ENCODE data around the gene SCNN1B.

The SCNN1B gene

DNA sequence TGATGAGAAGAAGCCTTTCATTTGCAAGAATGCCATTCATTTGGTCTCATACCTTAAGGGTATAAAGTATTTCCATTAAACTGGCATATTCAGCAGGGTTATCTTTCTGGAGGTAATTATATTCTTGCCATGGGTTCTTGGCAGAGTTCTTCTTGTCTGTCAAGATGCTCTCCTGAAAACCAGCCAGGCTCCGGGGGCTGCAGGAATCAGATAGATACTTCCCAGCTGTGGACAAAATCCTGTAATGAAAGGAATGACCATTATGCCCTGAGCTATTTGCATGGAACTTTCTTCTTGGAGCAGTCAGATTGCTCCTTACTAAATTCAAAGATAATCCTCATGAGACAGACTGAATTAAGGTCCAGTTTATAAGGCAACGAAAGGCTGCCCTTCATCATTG is 103.9 kb downstream of the SCNN1B start:
- FAIRE-seq (no peak), DNase-seq (ENCODE audit: insufficient read length) (no peak)

DNA sequence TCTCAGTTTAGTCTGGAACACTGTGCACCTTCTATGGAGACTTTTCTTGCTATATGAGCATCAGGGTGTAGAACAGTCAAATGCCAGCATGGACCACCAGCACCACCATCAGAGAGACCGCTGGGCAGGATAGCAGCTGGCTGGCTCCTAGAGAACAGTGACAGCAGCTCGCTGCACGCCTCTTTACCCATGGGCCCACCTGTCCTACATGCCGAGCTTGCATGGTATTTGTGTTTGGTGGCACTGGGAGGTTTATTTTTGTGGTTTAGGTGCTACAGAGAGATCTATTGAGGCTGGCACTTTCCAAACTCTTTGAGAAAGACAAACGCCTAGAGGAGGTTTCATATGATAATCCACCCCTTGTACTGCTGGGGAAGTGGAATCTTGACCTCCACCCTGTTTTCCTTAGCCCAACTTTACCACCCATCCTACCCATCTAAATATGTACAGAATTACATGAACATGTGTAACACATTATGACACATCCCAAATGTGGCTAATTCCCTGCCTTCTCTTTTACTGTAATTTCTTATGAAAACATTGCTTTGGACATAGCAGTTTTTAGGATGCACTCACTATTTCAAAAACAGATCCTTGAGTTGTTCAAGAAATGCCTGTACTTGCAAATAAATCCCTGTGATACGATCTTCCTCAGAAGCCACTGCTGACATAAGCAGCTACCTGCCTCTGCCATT is 104.6 kb downstream of the SCNN1B start:
- TF ChIP-seq POLR2AphosphoS5 (IDR thresholded peaks at IDR 0.05; ENCODE audit: low read depth, low read length) (no peak), POLR2A (IDR thresholded peaks at IDR 0.05; ENCODE audit: low read depth, low read length) (no peak), TAF1 (IDR thresholded peaks at IDR 0.05; ENCODE audit: borderline replicate concordance, low read depth, low read length) (no peak)
- DNase-seq (ENCODE audit: insufficient read length) (no peak), FAIRE-seq (no peak)

More for the DNA sequence above, 103.9 kb downstream of the SCNN1B start:
- TF ChIP-seq TAF1 (IDR thresholded peaks at IDR 0.05; ENCODE audit: borderline replicate concordance, low read depth, low read length) (no peak), POLR2A (IDR thresholded peaks at IDR 0.05; ENCODE audit: low read depth, low read length) (no peak), POLR2AphosphoS5 (IDR thresholded peaks at IDR 0.05; ENCODE audit: low read depth, low read length) (no peak)

DNA sequence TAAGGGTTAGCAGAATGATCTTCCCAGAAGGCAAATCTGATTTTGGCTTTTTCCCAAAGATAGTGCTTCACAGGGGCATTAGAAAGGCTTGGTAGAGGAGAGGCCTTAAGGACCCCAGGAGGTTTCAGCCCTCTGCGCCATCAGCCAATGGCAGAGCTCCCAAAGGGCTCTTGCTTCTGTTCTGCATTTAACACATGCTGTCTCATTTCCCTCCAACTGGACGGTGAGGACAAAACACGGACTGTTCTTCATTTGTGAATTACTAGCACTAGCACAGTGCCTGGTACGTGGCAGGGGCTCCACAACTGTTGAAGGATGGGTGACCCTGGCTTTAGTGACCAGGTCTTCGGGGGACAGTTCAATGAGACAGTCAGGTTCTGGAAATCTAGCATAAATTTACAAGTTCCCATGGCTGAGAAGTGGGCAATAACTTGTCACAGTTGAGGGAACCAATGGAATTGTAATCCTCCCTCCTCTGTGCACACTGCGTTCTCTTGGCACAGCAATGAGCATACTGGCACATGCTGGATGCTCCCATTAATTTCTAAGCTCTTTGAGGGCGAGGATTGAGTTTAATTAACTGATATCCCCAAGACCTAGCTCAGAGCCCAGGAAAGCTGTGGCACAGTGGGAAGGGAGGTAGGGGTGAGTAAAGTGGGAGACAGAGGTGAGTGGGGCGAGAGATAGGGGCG is 105.5 kb downstream of the SCNN1B start:
- TF ChIP-seq POLR2AphosphoS5 (IDR thresholded peaks at IDR 0.05; ENCODE audit: low read depth, low read length) = no peak
- TF ChIP-seq POLR2A (IDR thresholded peaks at IDR 0.05; ENCODE audit: low read depth, low read length) = no peak
- no peak for TF ChIP-seq TAF1 (IDR thresholded peaks at IDR 0.05; ENCODE audit: borderline replicate concordance, low read depth, low read length)
- FAIRE-seq = no peak
- DNase-seq (ENCODE audit: insufficient read length) = no peak

DNA sequence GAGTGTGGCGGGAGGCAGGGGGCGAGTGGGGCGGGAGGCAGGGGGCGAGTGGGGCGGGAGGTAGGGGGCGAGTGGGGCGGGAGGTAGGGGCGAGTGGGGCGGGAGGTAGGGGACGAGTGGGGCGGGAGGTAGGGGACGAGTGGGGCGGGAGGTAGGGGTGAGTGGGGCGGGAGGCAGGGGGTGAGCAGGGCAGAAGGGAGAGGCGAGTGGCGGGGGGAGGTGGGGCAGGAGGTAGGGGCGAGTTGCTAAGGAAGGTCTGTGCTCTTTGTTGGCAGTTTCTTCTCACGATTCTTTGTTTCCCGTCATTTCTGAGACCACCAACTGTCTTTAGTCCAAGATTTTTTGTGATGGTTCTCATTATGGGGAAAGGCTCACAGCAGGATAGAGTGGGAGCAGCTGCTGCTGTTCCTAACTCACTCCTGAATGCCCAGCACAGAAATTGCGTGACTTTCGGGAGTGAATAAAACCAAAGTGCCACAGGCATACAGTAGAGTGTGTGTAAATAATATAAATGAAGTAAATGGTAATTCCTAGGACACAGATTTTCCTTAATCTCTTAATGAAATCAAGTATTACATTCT is 106.2 kb downstream of the SCNN1B start:
- no peak for DNase-seq (ENCODE audit: insufficient read length)
- FAIRE-seq = no peak
- no peak for TF ChIP-seq POLR2AphosphoS5 (IDR thresholded peaks at IDR 0.05; ENCODE audit: low read depth, low read length)
- TF ChIP-seq POLR2A (IDR thresholded peaks at IDR 0.05; ENCODE audit: low read depth, low read length) = no peak
- TF ChIP-seq TAF1 (IDR thresholded peaks at IDR 0.05; ENCODE audit: borderline replicate concordance, low read depth, low read length) = no peak

DNA sequence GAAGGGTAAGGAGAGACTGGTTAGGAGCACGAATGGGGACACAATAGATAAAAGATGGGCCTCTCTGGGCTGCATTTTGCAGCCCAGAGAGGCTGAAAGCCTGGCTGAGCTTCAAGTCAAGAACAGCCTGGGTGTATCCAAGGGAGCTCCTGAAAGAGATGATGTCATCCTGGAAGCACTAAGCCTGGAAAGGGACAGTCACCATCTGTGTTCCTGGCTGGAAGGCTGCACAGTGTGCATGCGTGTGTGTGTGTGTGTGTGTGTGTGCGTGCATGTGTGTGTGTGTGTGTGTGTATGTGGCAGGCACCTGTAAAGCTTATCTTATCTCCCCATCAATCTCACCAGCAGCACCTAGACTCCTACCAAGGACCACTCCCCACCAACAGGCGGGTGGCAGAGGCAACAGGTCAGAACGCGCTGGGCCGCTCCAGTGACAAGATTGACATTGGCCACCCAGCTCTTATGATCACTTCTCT is 106.8 kb downstream of the SCNN1B start:
- FAIRE-seq (no peak), DNase-seq (ENCODE audit: insufficient read length) (no peak)
- TF ChIP-seq POLR2A (IDR thresholded peaks at IDR 0.05; ENCODE audit: low read depth, low read length) = no peak
- TF ChIP-seq POLR2AphosphoS5 (IDR thresholded peaks at IDR 0.05; ENCODE audit: low read depth, low read length) = no peak
- TF ChIP-seq TAF1 (IDR thresholded peaks at IDR 0.05; ENCODE audit: borderline replicate concordance, low read depth, low read length) = no peak

DNA sequence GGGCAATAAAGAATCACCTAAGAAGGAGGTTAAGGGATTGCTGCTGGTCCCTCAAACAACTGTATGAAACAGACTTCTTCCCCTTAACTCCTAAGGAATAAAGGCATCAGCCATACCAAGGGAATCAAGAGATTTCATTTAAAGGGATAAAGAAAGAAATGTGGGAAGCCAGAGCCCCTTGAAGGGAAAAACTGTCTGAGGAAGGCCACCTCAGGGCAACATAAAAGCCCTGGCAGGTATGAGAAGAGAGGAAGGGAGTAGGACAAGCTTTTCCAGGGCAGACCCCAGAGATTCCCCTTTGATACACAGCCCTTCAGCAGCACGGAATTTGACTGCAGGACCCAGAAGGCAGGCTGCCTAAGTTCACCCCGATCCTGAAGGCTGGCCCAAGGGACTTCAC is 107.4 kb downstream of the SCNN1B start:
- TF ChIP-seq TAF1 (IDR thresholded peaks at IDR 0.05; ENCODE audit: borderline replicate concordance, low read depth, low read length) (no peak), POLR2A (IDR thresholded peaks at IDR 0.05; ENCODE audit: low read depth, low read length) (no peak), POLR2AphosphoS5 (IDR thresholded peaks at IDR 0.05; ENCODE audit: low read depth, low read length) (no peak)
- no peak for FAIRE-seq
- DNase-seq (ENCODE audit: insufficient read length) = no peak

DNA sequence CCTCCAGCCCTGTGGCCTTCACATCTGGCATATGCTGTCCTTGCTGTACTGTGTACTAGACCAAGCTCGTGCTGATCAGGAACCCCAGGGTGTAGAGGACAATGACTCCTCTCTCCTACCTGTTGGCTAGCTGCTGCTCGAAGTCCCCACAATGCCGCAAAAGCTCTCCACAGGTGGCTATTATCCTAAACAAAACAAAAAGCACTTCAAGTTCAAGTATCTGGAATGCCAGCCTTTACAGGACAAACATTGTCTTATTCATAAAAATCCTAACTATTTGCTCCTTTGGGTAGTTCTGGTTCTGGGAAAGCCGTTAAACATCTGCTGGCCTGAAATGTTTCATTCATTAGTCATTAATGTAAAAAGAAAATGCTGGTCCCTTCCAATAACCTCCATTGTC is 108.1 kb downstream of the SCNN1B start:
- TF ChIP-seq TAF1 (IDR thresholded peaks at IDR 0.05; ENCODE audit: borderline replicate concordance, low read depth, low read length) = no peak
- TF ChIP-seq POLR2AphosphoS5 (IDR thresholded peaks at IDR 0.05; ENCODE audit: low read depth, low read length) = no peak
- no peak for TF ChIP-seq POLR2A (IDR thresholded peaks at IDR 0.05; ENCODE audit: low read depth, low read length)
- FAIRE-seq (no peak), DNase-seq (ENCODE audit: insufficient read length) (no peak)

DNA sequence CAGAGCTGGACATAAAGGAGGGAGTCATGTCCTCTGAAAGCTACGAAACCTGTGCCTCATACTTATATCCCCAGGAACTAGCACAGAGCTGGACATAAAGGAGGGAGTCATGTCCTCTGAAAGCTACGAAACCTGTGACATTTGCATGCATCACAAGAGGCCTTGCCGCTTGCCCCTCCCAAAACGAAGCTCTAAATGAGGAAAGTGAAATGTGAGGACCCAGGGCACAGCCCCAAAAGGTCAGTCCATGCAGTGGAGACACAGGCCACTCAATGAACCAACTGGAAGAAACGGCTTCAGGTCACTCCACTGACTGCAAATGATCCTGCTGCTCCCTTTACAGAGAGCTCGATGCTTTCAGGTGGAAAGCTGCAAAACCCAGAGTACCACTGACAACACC is 112.6 kb downstream of the SCNN1B start:
- TF ChIP-seq TAF1 (IDR thresholded peaks at IDR 0.05; ENCODE audit: borderline replicate concordance, low read depth, low read length) = no peak
- TF ChIP-seq POLR2AphosphoS5 (IDR thresholded peaks at IDR 0.05; ENCODE audit: low read depth, low read length) = no peak
- TF ChIP-seq POLR2A (IDR thresholded peaks at IDR 0.05; ENCODE audit: low read depth, low read length) = no peak
- DNase-seq (ENCODE audit: insufficient read length) = no peak
- FAIRE-seq = no peak

DNA sequence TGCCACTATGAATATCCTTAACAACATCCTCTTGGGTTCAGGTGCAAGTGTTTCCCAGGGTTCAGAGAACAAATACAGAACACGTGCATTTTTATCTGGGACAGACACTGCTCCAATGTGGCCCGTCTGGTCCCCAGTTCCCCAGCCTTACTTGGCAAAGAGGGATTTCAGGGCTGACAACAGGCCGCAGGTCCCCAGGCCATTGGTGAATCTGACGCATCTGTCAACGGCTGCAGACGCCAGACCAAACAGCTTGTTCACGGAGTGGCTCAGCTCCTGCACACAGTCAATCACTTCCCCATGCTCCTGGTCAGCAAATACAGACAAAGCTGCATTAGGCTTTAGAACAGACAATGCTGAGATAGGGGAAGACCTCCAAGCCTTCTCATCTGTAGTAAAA is 114.7 kb downstream of the SCNN1B start:
- TF ChIP-seq POLR2AphosphoS5 (IDR thresholded peaks at IDR 0.05; ENCODE audit: low read depth, low read length) (no peak), POLR2A (IDR thresholded peaks at IDR 0.05; ENCODE audit: low read depth, low read length) (no peak), TAF1 (IDR thresholded peaks at IDR 0.05; ENCODE audit: borderline replicate concordance, low read depth, low read length) (no peak)
- no peak for FAIRE-seq
- no peak for DNase-seq (ENCODE audit: insufficient read length)

DNA sequence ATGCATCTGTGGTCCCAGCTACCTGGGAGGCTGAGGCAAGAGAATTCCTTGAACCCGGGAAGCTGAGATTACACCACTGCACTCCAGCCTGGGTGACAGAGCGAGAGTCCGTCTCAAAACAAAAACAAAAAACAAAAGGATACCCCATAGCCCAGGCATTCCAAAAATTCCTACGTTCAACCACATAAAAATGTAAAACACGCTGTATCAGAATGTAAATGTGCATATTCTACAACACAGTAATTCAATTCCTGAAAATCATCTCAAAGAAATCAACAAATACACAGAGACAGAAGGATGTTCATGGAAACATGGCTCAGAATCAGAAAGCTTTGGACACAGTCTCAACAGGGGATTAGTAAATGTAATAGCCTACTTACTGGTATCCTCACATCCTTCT is 117.9 kb downstream of the SCNN1B start:
- TF ChIP-seq POLR2AphosphoS5 (IDR thresholded peaks at IDR 0.05; ENCODE audit: low read depth, low read length) (no peak), POLR2A (IDR thresholded peaks at IDR 0.05; ENCODE audit: low read depth, low read length) (no peak), TAF1 (IDR thresholded peaks at IDR 0.05; ENCODE audit: borderline replicate concordance, low read depth, low read length) (no peak)
- no peak for FAIRE-seq
- no peak for DNase-seq (ENCODE audit: insufficient read length)

DNA sequence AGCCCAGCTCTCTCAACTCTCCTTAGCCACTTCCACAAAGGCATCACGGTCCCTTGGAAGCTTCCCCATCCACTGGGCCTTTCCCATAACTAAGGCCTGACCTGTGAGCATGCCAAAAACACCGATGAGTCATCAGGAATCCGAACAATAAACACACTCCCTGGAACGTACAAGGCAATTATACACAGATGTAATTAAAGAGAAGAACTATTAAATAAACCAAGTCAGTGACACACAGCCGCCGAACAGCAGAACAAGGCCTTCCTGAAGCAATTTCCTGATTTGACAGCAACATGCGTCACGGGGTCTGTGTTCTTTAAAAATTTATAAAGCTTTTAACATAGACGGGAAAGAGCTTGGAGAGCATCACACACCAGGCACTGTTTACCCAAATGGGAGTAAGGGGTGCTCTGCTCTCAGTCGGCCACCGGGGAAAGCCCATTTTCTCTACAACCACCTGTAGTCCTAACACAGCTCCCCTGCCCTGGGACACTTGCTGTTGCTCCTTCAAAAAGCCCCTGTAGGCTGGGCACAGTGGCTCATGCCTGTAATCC is 121.5 kb downstream of the SCNN1B start:
- DNase-seq (ENCODE audit: insufficient read length) (no peak), FAIRE-seq (no peak)
- no peak for TF ChIP-seq TAF1 (IDR thresholded peaks at IDR 0.05; ENCODE audit: borderline replicate concordance, low read depth, low read length)
- no peak for TF ChIP-seq POLR2A (IDR thresholded peaks at IDR 0.05; ENCODE audit: low read depth, low read length)
- no peak for TF ChIP-seq POLR2AphosphoS5 (IDR thresholded peaks at IDR 0.05; ENCODE audit: low read depth, low read length)

Data from GM12892 (cell line).